Inflammatory macrophage treated with lipopolysaccharide for 4 hours (primary cell): Measurements from ENCODE around the gene PCID2.
A peak's percentile ranks its signal among the peaks of the same experiment; 100 is the strongest.

ENCODE experiments used
- DNase-seq: peaks from one replicate; pipeline ENCODE4 v3.0.0-alpha.2; 2020

Gene PCID2

GRCh38 chr13:113186061-113186900, 22.2 kb downstream of the PCID2 start:
- peak; percentile 31 for DNase-seq

GRCh38 chr13:113184568-113185440, 23.7 kb downstream of the PCID2 start:
- no peak for DNase-seq

GRCh38 chr13:113183450-113184129, 24.9 kb downstream of the PCID2 start:
- no peak for DNase-seq

GRCh38 chr13:113182046-113182445, 26.4 kb downstream of the PCID2 start:
- no peak for DNase-seq

- DNase-seq, result no peak
Observed at GRCh38 chr13:113179374-113180230, 28.9 kb downstream of the PCID2 start.

GRCh38 chr13:113178896-113179167, 29.6 kb downstream of the PCID2 start:
- DNase-seq, result no peak

- DNase-seq, result no peak
Observed at GRCh38 chr13:113178070-113178895, 30.2 kb downstream of the PCID2 start.

- peak; percentile 7 for DNase-seq
Observed at GRCh38 chr13:113176822-113177221, 31.6 kb downstream of the PCID2 start.

- DNase-seq, result peak; percentile 92
Observed at GRCh38 chr13:113176280-113176679, 32.2 kb downstream of the PCID2 start.

GRCh38 chr13:113172419-113172926, 36.0 kb downstream of the PCID2 start:
- no peak for DNase-seq

GRCh38 chr13:113171250-113172125, 37.0 kb downstream of the PCID2 start:
- peak; percentile 16 for DNase-seq

- DNase-seq, result peak; percentile 52
Observed at GRCh38 chr13:113170511-113170910, 38.0 kb downstream of the PCID2 start.

GRCh38 chr13:113169277-113170272, 38.9 kb downstream of the PCID2 start:
- no peak for DNase-seq

GRCh38 chr13:113168211-113168610, 40.3 kb downstream of the PCID2 start:
- DNase-seq, result no peak

- DNase-seq, result no peak
Observed at GRCh38 chr13:113167575-113167974, 40.9 kb downstream of the PCID2 start.

- no peak for DNase-seq
Observed at GRCh38 chr13:113167155-113167554, 41.3 kb downstream of the PCID2 start.

GRCh38 chr13:113166681-113167080, 41.8 kb downstream of the PCID2 start:
- no peak for DNase-seq

- DNase-seq, result no peak
Observed at GRCh38 chr13:113166266-113166665, 42.2 kb downstream of the PCID2 start.

GRCh38 chr13:113164492-113164891, 44.0 kb downstream of the PCID2 start:
- DNase-seq, result no peak
